Nephron progenitor cell (in vitro differentiated cells): ENCODE measurements around the gene ZNF69.
"Not testable (repeated sequence)": the region's sequence is repeated elsewhere in the genome, so short reads cannot be mapped to it uniquely, and the experiment has no call there.

ENCODE experiments used
- DNase-seq: peaks from one replicate; pipeline ENCODE4 v3.0.0; 2021
- H3K27ac Mint-ChIP-seq: 2 replicates; pipeline ENCODE4 v1.8.0; 2021; ENCODE audit warnings: mild to moderate bottlenecking, moderate library complexity, mixed read lengths
- H3K27me3 Mint-ChIP-seq: 2 replicates; pipeline ENCODE4 v1.8.0; 2021; ENCODE audit warnings: mild to moderate bottlenecking, low read depth, mixed read lengths; ENCODE audit not compliant: poor library complexity
- H3K36me3 Mint-ChIP-seq: 2 replicates; pipeline ENCODE4 v1.8.0; 2021; ENCODE audit warnings: low read depth, mixed read lengths
- H3K4me1 Mint-ChIP-seq: 2 replicates; pipeline ENCODE4 v1.8.0; 2021; ENCODE audit warnings: mixed read lengths
- H3K4me3 Mint-ChIP-seq: 2 replicates; pipeline ENCODE4 v1.8.0; 2021; ENCODE audit warnings: mild to moderate bottlenecking, moderate library complexity, mixed read lengths
- H3K9me3 Mint-ChIP-seq: 2 replicates; pipeline ENCODE4 v1.8.0; 2021; ENCODE audit warnings: mild to moderate bottlenecking, moderate library complexity, mixed read lengths
- TF ChIP-seq, protein P1 (sequence below): fragments of 200-600 bp; sonication (generic); IDR thresholded peaks from 2 replicates; pipeline ENCODE4 v1.5.0; 2021; ENCODE audit warnings: antibody characterized with exemption

The ZNF69 gene

DNA sequence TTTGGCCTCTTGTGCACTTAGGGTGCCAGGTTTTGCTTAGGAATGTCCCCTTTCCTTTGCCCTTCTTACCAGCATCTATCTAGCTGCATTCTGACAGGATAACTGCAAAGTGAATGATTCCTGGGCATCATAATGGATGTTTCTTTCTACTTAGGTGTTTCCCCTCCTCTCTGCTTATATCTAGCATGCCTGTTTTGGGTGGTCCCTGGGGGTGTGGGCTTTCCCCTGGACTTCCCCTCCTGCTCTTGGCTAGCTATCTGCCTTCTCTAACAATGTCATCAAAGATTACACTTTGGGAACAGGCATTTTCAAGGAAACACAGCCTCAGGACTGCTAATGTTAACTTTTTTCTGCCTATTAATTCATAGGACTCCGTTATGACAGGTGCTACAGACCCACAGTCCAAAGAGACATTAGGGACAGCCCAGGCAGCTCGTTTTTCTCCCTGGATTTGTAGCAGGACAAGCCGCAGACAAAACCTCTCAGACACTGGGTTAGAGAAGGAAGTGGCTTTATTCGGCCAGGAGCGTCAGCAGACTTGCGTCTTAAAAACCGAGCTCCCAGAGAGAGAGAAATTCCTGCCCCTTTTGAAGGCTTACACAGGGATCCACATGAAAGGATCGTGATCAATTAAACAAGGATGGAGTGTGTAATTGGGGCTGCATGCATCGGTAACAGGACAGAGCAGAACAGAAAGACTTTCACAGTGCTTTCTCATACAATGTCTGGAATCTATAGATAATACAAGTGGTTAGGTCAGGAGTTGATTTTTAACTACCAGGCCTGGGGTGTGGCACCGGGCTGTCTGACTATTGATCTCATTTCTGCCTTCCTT, 54.6 kb downstream of the ZNF69 start:
- Mint-ChIP-seq H3K9me3 (peaks cover 94% of the 10 kb centered on the region), H3K27ac (no peak overlapping the region), H3K36me3 (peaks cover 93% of the 10 kb centered on the region), H3K27me3 (no peaks in the 10 kb centered on the region), H3K4me1 (no peaks in the 10 kb centered on the region), H3K4me3 (no peak overlapping the region)
- DNase-seq: no peak
- TF ChIP-seq, protein P1, sequence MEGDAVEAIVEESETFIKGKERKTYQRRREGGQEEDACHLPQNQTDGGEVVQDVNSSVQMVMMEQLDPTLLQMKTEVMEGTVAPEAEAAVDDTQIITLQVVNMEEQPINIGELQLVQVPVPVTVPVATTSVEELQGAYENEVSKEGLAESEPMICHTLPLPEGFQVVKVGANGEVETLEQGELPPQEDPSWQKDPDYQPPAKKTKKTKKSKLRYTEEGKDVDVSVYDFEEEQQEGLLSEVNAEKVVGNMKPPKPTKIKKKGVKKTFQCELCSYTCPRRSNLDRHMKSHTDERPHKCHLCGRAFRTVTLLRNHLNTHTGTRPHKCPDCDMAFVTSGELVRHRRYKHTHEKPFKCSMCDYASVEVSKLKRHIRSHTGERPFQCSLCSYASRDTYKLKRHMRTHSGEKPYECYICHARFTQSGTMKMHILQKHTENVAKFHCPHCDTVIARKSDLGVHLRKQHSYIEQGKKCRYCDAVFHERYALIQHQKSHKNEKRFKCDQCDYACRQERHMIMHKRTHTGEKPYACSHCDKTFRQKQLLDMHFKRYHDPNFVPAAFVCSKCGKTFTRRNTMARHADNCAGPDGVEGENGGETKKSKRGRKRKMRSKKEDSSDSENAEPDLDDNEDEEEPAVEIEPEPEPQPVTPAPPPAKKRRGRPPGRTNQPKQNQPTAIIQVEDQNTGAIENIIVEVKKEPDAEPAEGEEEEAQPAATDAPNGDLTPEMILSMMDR: no peak

DNA sequence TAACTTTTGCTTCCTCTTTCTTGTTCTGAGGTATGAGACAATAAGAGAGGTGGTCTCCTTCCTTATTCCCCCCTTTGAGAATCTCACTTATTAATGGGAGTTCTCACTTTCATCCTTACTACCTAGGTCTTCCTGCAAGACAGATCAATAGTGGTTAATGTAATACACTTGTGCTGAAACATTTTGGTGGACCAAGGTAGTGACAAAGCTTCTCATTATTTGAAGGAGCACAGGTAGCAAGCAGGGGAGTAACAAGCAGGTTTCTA, 55.2 kb downstream of the ZNF69 start:
- Mint-ChIP-seq H3K4me1 (no peaks in the 10 kb centered on the region), H3K27me3 (peaks cover 2% of the 10 kb centered on the region), H3K4me3 (no peak overlapping the region), H3K27ac (no peak overlapping the region), H3K36me3 (peaks cover 93% of the 10 kb centered on the region), H3K9me3 (peaks cover 94% of the 10 kb centered on the region)
- TF ChIP-seq, protein P1: no peak
- DNase-seq: no peak

DNA sequence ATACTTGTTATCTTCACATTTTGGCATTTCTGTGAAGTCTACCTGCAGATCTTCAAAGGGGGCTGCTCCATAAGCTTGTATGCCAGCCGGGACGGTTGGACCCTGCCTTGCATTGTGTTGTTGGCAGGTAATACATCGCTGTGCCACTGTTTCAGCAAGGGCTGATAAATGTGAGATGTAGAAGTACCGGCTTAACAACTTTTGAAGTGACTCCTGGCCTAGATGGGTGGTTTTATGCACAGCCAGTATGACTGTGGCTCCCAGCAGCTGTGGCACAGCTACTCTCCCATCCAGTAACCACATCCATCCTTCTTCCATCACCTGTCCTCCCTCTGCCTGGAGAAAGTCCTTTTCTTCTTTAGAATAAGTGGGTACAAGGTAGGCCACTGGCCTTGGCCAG, 57.1 kb downstream of the ZNF69 start:
- TF ChIP-seq, protein P1: no peak
- no peak for DNase-seq
- Mint-ChIP-seq H3K4me3 (no peak overlapping the region), H3K27ac (no peak overlapping the region), H3K27me3 (peaks cover 5% of the 10 kb centered on the region), H3K36me3 (peaks cover 97% of the 10 kb centered on the region), H3K4me1 (no peaks in the 10 kb centered on the region), H3K9me3 (peaks cover 97% of the 10 kb centered on the region)

DNA sequence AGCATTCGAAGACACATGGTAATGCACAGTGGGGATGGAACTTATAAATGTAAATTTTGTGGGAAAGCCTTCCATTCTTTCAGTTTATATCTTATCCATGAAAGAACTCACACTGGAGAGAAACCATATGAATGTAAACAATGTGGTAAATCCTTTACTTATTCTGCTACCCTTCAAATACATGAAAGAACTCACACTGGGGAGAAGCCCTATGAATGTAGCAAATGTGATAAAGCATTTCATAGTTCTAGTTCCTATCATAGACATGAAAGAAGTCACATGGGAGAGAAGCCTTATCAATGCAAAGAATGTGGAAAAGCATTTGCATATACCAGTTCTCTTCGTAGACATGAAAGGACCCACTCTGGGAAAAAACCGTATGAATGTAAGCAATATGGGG, 61.1 kb downstream of the ZNF69 start:
- Mint-ChIP-seq H3K27me3 (peaks cover 8% of the 10 kb centered on the region), H3K36me3 (peaks cover 100% of the 10 kb centered on the region), H3K27ac (no peak overlapping the region), H3K4me3 (no peak overlapping the region), H3K4me1 (no peaks in the 10 kb centered on the region), H3K9me3 (peaks cover 100% of the 10 kb centered on the region)
- no peak for DNase-seq
- TF ChIP-seq, protein P1: no peak

DNA sequence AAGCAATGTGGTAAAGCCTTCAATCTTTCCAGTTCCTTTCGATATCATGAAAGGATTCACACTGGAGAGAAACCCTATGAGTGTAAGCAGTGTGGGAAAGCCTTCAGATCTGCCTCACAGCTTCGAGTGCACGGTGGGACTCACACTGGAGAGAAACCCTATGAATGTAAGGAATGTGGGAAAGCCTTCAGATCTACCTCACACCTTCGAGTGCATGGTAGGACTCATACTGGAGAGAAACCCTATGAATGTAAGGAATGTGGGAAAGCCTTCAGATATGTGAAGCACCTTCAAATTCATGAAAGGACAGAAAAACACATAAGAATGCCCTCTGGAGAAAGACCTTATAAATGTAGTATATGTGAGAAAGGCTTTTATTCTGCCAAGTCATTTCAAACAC, 61.6 kb downstream of the ZNF69 start:
- peaks cover 99% of the 10 kb centered on the region for H3K36me3 Mint-ChIP-seq
- no peak overlapping the region for H3K4me3 Mint-ChIP-seq
- no peak for DNase-seq
- peaks cover 8% of the 10 kb centered on the region for H3K27me3 Mint-ChIP-seq
- no peaks in the 10 kb centered on the region for H3K4me1 Mint-ChIP-seq
- peaks cover 100% of the 10 kb centered on the region for H3K9me3 Mint-ChIP-seq
- H3K27ac Mint-ChIP-seq: no peak overlapping the region
- TF ChIP-seq, protein P1: no peak

DNA sequence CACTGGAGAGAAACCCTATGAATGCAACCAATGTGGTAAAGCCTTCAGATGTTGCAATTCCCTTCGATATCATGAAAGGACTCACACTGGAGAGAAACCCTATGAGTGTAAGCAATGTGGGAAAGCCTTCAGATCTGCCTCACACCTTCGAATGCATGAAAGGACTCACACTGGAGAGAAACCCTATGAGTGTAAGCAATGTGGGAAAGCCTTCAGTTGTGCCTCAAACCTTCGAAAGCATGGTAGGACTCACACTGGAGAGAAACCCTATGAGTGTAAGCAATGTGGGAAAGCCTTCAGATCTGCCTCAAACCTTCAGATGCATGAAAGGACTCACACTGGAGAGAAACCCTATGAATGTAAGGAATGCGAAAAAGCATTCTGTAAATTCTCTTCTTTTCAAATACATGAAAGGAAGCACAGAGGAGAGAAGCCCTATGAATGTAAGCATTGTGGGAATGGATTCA, 62.1 kb downstream of the ZNF69 start:
- peaks cover 95% of the 10 kb centered on the region for H3K36me3 Mint-ChIP-seq
- not testable (repeated sequence) for H3K4me3 Mint-ChIP-seq, H3K4me1 Mint-ChIP-seq, DNase-seq, H3K27ac Mint-ChIP-seq, H3K27me3 Mint-ChIP-seq
- H3K9me3 Mint-ChIP-seq: peaks cover 100% of the 10 kb centered on the region
